Measurements from ENCODE around the gene GUCY1A2. TPM values are rescaled to one million over a fixed set of nuclear protein-coding genes. Genes with fewer than 3 reads are reported as not detected.

The GUCY1A2 gene
- total and polyA plus RNA-seq, 8 donors, result 15.6 to 32.7 (median 26.2) TPM

DNA sequence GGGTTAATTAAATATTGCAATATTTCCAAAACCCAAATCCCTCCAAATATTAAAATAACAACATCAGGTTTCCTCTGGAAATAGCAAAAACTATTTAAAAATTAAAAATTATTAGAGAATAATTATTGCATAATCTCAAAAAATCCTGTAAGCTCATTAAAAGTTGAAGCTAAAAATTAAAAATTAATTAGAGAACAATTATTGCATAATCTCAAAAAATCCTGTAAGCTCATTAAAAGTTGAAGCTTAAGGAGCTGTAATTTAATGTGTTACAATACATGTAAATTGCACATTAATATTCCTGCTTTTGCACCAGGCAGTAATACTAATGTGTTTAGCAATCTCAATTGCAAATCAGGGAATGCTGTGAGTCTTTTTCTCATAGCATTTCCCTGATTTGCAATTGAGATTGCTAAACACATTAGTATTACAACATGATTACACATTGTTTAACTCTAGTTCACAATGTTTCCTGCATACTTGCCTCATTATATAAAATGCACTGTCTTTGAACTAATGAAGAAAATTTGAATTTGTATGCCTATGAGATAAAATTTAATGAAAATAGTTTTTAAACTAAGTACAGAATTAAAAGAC is 247.7 kb downstream of the GUCY1A2 start:
- no peak for TF ChIP-seq CTCF (IDR thresholded peaks at IDR 0.05)
- DNase-seq, result peak in 1 of 4 donors; percentile 39
- no peak overlapping the region for H3K4me3 ChIP-seq

DNA sequence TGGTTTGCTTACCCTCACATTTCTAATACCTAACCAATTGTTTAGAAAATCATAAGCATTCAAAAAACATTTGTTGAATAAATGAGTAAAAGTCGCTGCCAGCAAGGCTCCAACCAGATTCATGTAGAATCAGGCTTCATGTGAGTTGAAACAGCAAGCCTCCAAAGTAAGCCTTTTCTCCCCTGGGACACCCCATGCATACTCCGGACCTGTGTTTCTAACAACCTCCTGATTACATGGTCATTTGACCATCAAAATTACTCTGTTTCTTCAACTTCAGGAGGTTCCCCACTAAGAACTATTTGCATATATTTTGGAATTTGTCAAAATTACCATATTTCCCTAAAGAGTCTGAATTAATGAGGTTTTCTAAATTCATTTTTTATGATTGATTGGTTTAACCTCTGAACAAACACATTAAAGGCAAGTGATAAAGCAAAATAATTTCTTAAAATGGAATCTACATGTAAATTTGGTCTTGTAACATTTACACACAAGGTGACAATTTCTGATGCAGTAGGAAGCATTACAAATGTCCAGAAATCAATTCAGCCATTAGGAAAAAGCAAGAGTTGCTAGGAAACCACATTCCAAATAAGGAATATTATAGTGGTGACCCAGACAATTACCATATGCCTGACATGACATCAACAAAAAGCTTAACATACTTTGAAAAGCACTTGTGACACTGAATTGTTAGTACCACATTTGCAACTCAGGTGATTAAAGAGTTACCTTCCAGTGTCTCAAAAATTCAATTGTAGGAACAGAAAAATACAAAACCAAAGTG is 252.6 kb downstream of the GUCY1A2 start:
- TF ChIP-seq CTCF (IDR thresholded peaks at IDR 0.05), result no peak
- Histone ChIP-seq H3K9me3 (no peaks in the 10 kb centered on the region), H3K36me3 (no peaks in the 10 kb centered on the region), H3K27ac (no peak overlapping the region), H3K4me3 (no peak overlapping the region), H3K27me3 (no peaks in the 10 kb centered on the region), H3K4me1 (no peaks in the 10 kb centered on the region)
- DNase-seq (peak in 2 of 4 donors; percentile 69 to 70), ATAC-seq (no peak)
- intact Hi-C loops (cut with DNase I), result no loop called here

More for the DNA sequence above, 247.7 kb downstream of the GUCY1A2 start:
- H3K27me3 ChIP-seq, result no peaks in the 10 kb centered on the region
- no peak overlapping the region for H3K27ac ChIP-seq
- H3K4me1 ChIP-seq, result no peaks in the 10 kb centered on the region
- no peaks in the 10 kb centered on the region for H3K36me3 ChIP-seq
- intact Hi-C loops (cut with DNase I), result no loop called here
- no peak for ATAC-seq
- H3K9me3 ChIP-seq, result no peaks in the 10 kb centered on the region

GRCh38 chr11:106763501-106763900 is 254.8 kb downstream of the GUCY1A2 start:
- Histone ChIP-seq H3K27ac (no peak overlapping the region), H3K36me3 (no peaks in the 10 kb centered on the region), H3K9me3 (no peaks in the 10 kb centered on the region), H3K4me1 (no peaks in the 10 kb centered on the region), H3K4me3 (no peak overlapping the region), H3K27me3 (no peaks in the 10 kb centered on the region)
- DNase-seq, result peak in 2 of 4 donors; percentile 27 to 39
- no peak for ATAC-seq
- no peak for TF ChIP-seq CTCF (IDR thresholded peaks at IDR 0.05)
- intact Hi-C loops (cut with DNase I), result no loop called here

DNA sequence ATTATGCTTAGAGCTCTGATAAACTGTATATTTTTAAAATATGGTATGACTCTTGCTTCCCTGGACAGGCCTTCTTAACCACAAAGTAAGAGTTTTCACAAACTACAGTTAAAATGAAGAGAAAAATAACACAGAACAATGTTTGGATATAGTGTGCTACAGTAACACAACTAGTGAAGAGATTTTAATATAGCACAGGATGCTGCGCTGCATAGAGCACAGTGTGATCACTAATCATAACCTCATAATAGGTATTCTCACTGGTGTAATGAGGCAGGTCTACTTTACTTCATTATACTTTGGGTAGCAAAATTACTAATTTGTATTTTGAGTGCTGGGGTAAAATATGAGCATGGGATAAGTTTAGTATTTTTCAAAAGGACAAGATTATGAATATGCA is 256.5 kb downstream of the GUCY1A2 start:
- ATAC-seq, result no peak
- H3K36me3 ChIP-seq, result no peaks in the 10 kb centered on the region
- no peaks in the 10 kb centered on the region for H3K9me3 ChIP-seq
- intact Hi-C loops (cut with DNase I), result no loop called here
- H3K27ac ChIP-seq, result no peak overlapping the region
- DNase-seq, result no peak
- TF ChIP-seq CTCF (IDR thresholded peaks at IDR 0.05), result no peak
- H3K4me1 ChIP-seq, result no peaks in the 10 kb centered on the region
- H3K27me3 ChIP-seq, result no peaks in the 10 kb centered on the region
- no peak overlapping the region for H3K4me3 ChIP-seq

GRCh38 chr11:106761240-106761639 is 257.0 kb downstream of the GUCY1A2 start:
- DNase-seq (no peak), ATAC-seq (no peak)
- Histone ChIP-seq H3K36me3 (no peaks in the 10 kb centered on the region), H3K27me3 (no peaks in the 10 kb centered on the region), H3K4me1 (no peaks in the 10 kb centered on the region), H3K27ac (no peak overlapping the region), H3K4me3 (no peak overlapping the region), H3K9me3 (no peaks in the 10 kb centered on the region)
- intact Hi-C loops (cut with DNase I), result no loop called here
- no peak for TF ChIP-seq CTCF (IDR thresholded peaks at IDR 0.05)

All from left lung (tissue), 10 donors.